LHCN-M2 (cell line): Measurements from ENCODE around the gene ALKBH3. TPM values are rescaled to one million over a fixed set of nuclear protein-coding genes. Genes with fewer than 3 reads are reported as not detected.

ENCODE experiments used
- DNase-seq: peaks from one replicate; pipeline ENCODE4 v3.0.0-alpha.2; 2012; ENCODE audit warnings: low read depth
- polyA plus RNA-seq: library from polyadenylated mRNA; unstranded; fragments of >200 nt; gene quantifications from one replicate; pipeline ENCODE4 v1.2.1, GENCODE V29; 2012; ENCODE audit warnings: missing spikeins
- total RNA-seq: library from RNA; depleted of rRNA; stranded (reverse); fragments of >200 nt; gene quantifications from 2 replicates; pipeline ENCODE4 v1.2.3, GENCODE V29; 2014; rRNA removed

The ALKBH3 gene
- total RNA-seq = 29.3 and 33.5 TPM in 2 replicates
- polyA plus RNA-seq = 20.6 TPM

DNA sequence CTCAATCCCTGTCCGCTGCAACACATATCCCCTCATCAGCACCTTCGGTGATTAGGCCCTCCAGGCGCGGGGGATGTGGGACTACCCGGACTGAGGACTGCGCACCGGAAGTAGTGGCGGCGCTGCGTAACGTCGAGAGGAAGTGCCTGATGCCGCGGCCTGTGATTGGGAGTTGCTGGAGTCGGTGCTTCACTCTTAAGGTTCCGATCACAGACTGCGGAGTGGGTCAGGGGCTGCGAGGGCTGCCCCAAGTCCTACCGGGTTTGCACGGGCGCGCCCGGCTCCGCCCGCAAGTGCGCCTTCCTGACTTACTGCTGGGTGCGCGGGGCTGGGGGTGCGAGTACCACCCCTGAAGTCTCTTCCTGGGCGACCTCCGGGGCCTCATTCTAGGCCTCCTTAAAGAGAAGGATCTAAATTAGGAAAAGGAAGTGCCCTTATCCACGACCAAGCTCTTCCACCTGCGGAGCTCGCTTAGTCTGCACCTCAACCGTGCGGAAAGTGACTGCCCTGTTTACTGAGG lies at the start of gene ALKBH3:
TSS of gene ALKBH3 (plus strand) at position 192 of the 520 bp plus-strand sequence. CDS start 1,822 bp downstream, outside the sequence.
- peak; percentile 90 for DNase-seq

DNA sequence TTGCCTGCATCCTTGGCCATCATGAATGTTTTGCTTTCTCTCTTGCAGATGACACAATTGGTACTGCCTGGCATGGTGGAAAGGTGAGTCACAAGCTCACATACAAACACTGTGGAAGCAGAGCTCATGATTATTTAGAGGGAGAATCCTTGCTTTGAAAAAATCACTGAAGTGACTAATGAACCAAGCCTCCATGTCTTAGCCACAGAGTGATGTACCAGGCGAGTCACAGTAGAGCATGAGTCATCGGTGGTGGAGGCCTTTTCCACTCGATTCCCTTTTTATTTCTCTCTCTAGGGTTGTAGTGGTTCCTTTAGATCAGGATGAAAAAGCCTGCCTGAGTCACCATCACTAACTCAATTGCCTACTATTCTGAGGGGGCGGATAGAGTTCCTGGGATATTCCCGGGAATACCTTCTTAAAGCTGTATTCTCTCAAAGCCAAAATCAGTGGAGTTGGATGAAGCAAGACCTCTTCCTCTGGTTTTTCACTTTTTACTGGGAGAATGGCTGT lies 49.6 kb upstream of the ALKBH3 start:
- DNase-seq = peak; percentile 100

DNA sequence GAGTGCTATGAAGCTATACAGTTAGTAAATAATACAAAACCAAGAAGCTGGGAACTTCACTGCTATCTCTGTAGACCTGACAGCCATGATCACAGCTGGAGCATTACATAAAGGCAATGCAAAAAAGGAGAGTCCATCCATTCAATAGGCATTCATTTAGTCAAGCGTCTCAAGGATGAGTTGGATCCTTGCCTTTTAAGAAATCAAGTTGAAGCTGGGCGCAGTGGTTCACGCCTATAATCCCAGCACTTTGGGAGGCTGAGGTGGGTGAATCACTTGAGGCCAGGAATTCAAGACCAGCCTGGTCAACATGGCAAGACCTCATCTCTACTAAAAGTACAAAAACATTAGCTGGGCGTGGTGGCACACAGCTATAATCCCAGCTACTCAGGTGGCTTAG lies 48.1 kb upstream of the ALKBH3 start:
- no peak for DNase-seq

DNA sequence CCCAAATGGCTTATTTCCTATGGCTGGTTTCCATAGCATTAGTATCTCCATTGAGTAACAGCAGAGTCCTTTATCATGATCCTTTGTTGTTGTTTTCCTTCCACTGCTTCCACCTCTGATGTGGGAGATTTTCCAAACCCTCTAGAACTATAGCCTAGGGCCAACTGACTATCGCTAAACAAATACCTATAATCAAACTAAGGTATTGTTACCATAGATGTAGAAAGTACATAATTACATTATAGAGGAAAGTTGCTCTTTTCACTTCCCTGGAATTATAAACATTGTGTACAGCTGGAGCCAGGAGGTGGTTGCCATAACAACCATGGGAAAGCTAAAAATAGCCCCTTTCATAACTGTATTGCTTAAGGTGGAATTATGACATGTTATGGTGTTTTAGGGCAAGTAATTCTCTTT lies 47.0 kb upstream of the ALKBH3 start:
- peak; percentile 56 for DNase-seq

DNA sequence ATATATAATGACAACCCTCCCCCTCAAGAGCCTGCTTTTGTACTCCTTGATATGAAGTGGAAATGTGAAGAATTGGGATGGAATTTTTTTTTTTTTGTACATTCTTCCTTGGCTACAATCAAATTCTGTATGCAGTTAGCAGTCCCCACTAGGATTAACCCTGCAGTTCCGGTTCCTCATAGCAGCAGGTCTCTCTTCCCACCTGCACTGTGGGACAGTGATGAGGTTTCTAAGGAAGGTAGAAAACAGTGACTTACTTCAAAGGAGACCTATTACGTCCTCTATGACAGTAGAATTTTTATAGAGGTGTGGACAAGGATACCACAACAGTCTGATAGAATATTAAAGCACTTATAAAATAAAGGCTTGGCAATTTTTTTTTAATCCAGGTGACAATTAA lies 46.3 kb upstream of the ALKBH3 start:
- no peak for DNase-seq

- DNase-seq = no peak
These were observed 45.5 kb upstream of the ALKBH3 start for GRCh38 chr11:43835104-43835503.

GRCh38 chr11:43837879-43838278 lies 42.8 kb upstream of the ALKBH3 start:
- DNase-seq = no peak

- no peak for DNase-seq
These were observed 38.6 kb upstream of the ALKBH3 start for GRCh38 chr11:43842021-43842420.

DNA sequence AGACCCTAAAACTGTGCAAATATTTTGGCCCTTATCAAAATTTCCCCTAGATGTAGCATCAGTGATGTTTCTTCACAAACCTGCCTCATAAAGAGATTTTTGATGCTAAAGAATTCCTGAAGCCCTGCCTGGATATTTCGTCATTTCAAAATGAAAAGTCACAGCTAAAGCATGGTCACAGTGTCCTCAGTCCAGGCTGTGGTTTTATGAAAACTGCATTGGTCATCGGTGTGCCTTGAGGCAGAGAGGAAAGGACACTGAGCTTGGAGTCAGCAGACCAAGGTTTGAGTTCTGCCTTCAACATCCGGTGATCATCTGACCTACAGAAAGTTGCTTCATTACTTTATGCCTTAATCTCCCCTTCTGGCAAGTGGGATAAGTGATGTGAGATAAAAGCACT lies 34.8 kb upstream of the ALKBH3 start:
- DNase-seq = no peak

GRCh38 chr11:43852057-43852636 lies 28.5 kb upstream of the ALKBH3 start:
- DNase-seq = peak; percentile 69

- no peak for DNase-seq
These were observed 26.9 kb upstream of the ALKBH3 start for GRCh38 chr11:43853781-43854180.

DNA sequence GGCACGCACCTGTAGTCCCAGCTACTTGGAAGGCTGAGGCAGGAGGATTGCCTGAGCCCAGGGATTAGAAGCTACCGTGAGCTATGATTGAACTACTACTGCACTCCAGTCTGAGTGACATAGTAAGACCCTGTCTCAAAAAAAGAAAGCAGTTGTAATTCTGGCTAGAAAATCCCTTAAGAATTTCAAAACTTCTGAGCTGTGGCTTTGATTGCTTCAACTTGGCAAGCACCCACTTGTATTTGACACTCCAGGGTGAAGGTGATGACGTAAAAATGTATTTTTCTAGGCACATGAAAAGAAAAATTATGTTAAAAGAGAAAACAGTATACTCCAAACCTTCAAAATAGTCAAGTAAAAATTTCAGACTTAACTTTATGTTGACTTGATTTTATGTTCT lies 23.6 kb upstream of the ALKBH3 start:
- DNase-seq = no peak

DNA sequence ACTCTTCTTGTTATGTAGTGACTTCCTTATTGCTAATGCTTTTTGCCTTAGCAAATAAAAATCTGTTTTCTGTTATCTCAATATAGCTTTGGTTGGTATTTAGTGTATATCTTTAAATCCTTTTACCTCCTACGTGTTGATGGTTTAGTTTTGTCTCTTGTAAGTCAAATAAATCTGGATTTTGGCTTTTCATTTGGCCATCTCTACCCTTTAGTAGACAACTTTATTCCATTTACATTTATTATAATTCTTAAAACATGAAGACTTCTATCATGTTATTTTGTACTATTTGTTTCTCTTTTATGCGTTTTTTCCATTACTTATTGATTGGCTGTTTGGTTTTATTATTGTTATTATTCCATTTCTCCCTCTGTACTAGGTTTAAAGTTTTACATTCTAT lies 19.5 kb upstream of the ALKBH3 start:
- no peak for DNase-seq

DNA sequence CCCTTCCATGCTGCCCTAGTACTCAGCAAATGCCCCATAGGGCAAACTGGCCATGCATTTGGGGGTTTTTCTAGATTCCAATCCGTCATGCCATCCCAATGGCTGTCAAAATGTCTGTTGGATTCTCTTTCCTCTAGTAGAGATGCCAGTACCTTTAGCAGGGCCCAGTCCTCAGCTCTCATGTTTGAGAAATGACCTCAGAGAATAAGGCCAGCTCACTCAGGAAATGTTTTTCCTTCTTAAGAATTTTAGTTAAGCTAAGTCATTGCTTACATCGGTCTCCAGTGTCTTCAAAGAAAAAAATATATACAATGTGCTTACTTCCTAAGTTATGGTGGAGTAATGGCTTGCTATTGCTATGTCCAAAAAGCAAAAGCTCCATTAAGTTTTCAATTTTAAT lies 14.1 kb upstream of the ALKBH3 start:
- DNase-seq = no peak

DNA sequence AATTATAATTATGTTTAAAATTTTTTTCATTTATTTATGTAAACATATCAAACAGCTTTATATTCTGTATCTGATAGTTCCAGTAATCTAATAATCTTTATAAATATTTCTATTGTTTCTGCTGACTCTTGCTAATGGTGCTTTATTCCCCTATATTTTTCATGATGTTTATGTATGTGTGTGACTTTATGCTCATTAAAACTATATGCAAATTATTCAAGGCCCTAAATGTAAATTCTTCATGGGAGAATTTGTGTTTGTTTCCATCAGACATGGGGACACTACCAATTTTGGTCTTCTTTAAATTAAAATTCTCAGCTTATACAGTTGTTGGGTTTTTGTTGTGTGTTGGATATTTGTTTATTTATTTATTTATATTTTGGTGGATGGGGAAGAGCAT lies 13.7 kb upstream of the ALKBH3 start:
- no peak for DNase-seq

DNA sequence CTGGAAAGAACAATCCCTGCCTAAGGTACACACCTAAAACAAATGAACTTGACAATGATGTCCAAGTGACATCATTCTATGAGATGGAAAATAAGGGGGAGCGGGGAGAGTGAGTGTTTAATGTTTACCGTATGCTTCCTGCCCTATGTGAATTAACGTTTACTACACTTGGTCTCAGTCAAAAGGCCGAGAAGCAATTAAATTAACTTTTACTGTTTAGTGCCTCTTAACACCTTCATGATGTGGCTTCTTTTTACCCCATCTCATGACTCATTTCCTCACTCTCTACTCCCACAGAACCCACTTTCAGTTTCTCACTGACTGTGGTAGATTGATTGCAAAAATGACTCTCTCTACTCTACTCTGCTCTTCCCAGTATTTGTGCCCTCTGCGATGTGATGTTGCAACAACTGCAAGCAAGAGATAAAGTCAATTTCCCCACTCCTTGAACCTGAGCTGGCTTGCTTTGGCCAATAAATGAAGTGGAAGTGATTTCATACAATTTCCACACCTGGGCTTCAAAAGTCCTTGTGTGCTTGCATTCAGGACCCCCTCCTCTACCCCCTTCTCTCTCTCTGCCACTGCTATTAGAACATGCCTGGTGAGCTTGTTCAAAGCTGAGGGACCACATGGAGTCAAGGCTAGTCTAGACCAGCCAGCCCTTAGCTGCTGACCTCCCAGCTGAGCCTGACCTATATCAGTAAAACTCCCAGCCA lies 11.6 kb upstream of the ALKBH3 start:
- DNase-seq = peak; percentile 78

DNA sequence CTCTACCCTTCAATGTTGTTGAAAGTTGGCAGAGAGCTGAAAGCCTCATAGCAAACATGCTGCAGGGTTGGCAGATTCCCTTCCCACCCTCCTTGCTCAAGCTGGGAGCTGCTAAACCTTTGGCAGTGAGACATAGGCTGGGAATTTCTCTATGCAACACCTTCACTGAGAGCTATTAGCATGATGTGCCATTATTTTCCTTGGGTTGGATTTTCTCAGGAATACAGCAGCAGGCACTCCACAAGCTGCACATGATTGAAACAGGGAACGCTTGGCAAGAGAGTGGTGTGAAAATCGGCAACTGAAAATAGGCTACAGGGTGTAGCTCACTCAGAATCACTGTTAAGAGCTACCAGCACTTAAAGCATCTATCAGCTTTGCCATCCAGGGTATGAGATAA lies 9.6 kb upstream of the ALKBH3 start:
- no peak for DNase-seq

GRCh38 chr11:43872995-43873394 lies 7.6 kb upstream of the ALKBH3 start:
- DNase-seq = no peak

GRCh38 chr11:43874078-43874477 lies 6.6 kb upstream of the ALKBH3 start:
- no peak for DNase-seq

DNA sequence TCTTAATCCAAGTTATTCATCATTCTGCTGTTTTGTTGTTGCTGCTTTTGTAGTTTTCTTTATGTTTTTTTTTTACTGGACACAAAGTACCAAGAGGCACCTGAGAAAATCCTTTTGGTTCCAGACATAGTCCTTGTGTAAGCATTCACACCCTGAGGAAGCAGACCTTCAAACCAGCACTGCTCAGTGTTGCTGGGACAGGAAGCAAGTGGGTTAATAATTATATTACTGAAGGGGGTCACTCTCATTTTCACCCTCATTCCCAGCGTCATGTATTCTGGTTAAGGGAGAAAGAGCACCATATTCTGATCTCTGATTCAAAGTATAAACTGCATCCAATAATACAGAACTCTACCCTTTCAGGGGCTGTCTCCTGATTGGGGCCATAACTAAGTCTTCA lies 5.9 kb upstream of the ALKBH3 start:
- no peak for DNase-seq

DNA sequence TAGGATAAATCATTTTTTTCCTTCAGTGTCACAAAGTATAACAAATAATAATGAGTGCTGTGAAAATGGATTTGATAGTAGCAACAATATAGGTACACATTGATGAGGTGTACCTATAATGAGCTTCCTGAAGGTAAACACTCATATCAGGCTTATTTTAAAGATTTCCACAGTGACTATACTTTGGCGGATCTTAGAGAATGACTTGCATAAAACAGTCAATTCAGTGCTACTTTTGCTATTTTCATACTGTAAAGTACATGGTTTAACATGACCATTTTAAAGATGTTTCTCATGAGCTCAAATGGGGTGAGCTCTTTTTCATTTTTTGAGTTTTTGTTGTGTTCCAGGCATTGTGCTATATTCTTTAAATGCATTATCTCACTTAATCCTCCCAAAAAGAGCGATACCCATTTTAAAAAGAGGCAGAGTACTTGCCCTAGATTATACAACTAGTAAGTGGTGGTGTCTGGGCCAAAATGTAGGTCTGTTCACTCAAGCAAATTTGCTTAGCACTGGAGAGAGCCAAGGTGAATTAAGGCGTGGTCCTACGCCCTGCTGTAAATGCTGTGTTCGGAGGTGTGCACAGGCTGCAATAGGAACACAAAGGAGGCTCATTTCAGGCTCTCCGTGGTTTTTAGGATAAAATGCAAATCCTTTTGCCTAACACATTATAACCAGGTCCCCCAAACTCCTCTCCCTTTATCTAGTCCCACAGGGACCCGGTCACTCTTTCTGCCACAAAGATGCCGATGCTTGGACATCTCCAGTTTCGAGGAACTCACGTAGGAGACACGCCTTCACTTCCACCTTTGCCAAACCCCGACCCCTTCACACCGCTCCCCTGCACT lies 617 bp upstream of the ALKBH3 start:
- DNase-seq = no peak

DNA sequence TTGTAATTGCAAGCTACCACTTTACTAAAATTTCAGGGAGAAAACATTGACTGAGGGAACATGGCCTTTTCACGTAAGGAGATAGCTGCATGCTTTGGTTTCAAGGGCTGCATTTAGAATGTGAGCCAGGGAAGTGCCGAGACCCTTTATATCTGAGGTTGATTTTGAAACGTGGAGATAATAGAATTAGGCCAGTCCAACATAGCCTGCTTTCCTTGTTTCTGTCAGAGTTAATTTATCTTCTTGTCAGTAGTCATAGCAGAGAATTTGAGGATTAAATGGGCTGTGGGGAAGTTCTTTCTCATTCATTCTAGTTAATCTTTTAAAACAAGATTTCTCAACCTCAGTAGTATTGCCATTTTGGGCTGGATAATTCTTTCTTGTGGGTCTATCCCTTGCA lies 12.2 kb downstream of the ALKBH3 start:
- no peak for DNase-seq
